GM12892 (cell line): ENCODE results near the gene TMC5. TPM values are rescaled to one million over a fixed set of nuclear protein-coding genes. Genes with fewer than 3 reads are reported as not detected.
"Not testable (repeated sequence)": the region's sequence is repeated elsewhere in the genome, so short reads cannot be mapped to it uniquely, and the experiment has no call there.

Source experiments
- DNase-seq: peaks from one replicate; pipeline ENCODE4 v3.0.0; 2011; ENCODE audit not compliant: insufficient read length
- FAIRE-seq: peaks from 2 replicates; lab custom pipeline; 2011; peaks lifted over from hg19 to GRCh38; lab: Jason Lieb, UNC
- POLR2A ChIP-seq: IDR thresholded peaks from 2 replicates; pipeline ENCODE4 v1.6.1; 2011; ENCODE audit warnings: low read depth, low read length, control low read depth
- POLR2AphosphoS5 ChIP-seq: IDR thresholded peaks from 2 replicates; pipeline ENCODE4 v1.6.1; 2011; ENCODE audit warnings: low read depth, low read length, control low read depth
- TAF1 ChIP-seq: IDR thresholded peaks from 2 replicates; pipeline ENCODE4 v1.6.1; 2011; ENCODE audit warnings: low read depth, mild to moderate bottlenecking, control low read depth, low read length, borderline replicate concordance
- polyA plus RNA-seq: library from polyadenylated mRNA; unstranded; fragments of >200 nt; gene quantifications from one replicate; pipeline ENCODE4 v1.2.1, GENCODE V29; 2012; ENCODE audit warnings: missing spikeins, inconsistent platforms; ENCODE audit not compliant: missing spikeins

The TMC5 gene, protein sequence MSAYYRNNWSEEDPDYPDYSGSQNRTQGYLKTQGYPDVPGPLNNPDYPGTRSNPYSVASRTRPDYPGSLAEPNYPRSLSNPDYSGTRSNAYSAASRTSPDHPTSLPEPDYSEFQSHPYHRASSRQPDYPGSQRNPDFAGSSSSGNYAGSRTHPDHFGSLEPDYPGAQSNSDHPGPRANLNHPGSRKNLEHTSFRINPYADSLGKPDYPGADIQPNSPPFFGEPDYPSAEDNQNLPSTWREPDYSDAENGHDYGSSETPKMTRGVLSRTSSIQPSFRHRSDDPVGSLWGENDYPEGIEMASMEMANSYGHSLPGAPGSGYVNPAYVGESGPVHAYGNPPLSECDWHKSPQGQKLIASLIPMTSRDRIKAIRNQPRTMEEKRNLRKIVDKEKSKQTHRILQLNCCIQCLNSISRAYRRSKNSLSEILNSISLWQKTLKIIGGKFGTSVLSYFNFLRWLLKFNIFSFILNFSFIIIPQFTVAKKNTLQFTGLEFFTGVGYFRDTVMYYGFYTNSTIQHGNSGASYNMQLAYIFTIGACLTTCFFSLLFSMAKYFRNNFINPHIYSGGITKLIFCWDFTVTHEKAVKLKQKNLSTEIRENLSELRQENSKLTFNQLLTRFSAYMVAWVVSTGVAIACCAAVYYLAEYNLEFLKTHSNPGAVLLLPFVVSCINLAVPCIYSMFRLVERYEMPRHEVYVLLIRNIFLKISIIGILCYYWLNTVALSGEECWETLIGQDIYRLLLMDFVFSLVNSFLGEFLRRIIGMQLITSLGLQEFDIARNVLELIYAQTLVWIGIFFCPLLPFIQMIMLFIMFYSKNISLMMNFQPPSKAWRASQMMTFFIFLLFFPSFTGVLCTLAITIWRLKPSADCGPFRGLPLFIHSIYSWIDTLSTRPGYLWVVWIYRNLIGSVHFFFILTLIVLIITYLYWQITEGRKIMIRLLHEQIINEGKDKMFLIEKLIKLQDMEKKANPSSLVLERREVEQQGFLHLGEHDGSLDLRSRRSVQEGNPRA
- polyA plus RNA-seq, result not detected

DNA sequence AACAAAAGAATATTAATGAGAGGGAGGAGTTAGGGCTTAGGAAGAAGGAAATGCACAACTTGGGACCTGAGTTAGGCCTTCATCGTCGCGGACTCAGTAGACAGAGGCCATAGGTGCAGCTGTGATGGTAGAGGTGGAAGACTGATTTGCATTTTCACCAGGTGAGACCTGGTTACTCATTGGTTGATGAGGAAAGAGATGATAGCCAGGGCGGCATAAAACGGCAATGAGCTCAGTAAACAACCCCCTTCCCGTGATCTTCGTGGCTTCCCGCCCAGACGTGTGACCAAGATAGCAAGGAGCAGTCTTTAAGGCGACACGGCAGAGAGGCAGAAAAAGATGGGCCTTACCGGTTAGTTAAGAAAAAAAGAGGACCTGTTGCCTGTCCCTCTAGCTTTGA, at the start of gene TMC5:
Gene TMC5, plus strand, starts transcription at position 244 of the 400 bp plus-strand sequence. CDS start 22,156 bp downstream, outside the sequence.
- DNase-seq (no peak), FAIRE-seq (no peak)
- TF ChIP-seq TAF1 (no peak), POLR2A (no peak), POLR2AphosphoS5 (no peak)

DNA sequence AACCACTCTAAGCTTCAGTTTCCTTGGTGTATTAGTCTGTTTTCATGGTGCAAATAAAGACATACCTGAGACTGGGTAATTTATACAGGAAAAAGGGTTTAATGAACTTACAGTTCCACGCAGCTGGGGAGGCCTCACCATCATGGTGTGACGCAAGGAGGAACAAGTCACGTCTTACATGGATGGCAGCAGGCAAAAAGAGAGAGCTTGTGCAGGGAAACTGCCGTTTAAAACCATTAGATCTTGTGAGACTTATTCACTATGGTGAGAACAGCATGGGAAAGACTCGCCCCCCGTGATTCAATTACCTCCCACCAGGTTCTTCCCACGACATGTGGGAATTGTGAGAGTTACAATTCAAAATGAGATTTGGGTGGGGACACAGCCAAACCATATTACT, 45.1 kb upstream of the TMC5 start:
- FAIRE-seq, DNase-seq: not testable (repeated sequence)

DNA sequence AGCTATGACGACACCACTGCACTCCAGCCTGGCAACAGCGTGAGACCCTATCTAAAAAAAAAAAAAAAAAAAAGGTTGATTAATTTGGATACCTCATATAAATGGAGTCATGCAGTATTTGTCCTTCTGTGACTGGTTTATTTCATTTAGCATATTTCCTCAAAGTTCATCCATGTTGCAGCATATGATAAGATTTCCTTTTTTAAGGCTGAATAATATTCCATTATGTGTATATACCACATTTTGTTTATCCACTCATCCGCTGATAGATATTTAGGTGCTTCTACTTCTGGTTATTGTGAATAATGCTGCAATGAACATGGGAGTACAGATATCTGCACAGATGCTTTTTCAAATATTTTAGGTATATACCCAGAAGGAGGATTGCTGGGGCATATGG, 43.3 kb upstream of the TMC5 start:
- DNase-seq (no peak), FAIRE-seq (no peak)
- TF ChIP-seq POLR2A (no peak), POLR2AphosphoS5 (no peak), TAF1 (no peak)

DNA sequence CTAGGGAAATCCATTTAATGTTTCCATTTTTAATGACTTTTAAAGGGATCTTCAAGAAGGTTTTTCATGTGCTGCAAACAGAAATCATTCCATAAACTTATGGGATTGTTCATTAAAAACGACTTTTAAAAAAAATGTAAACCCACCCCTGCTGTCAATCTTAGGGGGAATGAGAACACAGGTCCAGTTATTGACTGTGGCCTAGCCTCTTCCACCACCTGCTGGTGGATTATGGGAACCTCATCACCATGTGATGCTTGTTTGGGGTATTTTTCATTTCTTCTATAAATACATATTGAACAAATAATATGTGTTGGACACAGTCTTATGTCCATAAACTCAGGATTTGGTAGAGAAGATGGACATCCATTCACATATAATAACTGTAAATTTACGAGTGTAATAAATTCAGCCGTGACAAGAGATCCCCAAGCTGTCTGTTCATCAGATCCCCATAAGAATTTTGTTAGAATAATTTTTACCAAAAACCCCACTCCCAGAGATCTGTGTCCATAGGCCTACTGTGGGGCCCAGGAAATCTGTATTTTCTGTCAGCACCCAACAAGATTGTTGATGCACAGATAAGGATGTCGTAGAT, 42.0 kb upstream of the TMC5 start:
- FAIRE-seq (peak; percentile 57), DNase-seq (no peak)
- TF ChIP-seq TAF1, result no peak
- TF ChIP-seq POLR2A, result no peak
- no peak for TF ChIP-seq POLR2AphosphoS5

DNA sequence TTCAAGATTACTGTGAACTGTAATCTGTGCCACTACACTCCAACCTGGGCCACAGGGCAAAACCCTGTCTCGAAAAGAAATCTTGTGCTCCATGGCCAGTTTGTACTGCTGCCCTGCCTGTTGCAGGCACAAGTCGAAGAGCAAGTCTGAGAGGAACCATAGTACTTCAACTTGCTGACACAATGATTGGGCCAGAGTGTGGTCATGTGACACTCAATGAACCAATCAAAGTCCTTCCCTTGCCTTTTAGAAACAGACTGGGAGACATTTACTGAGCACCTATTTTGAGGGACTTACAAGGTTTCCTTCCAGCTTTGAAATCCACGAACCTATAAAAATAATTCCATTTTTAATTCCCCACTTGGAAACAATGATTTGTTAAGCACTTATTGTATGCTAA, 39.8 kb upstream of the TMC5 start:
- FAIRE-seq (no peak), DNase-seq (no peak)
- no peak for TF ChIP-seq POLR2A
- no peak for TF ChIP-seq POLR2AphosphoS5
- TF ChIP-seq TAF1, result no peak

DNA sequence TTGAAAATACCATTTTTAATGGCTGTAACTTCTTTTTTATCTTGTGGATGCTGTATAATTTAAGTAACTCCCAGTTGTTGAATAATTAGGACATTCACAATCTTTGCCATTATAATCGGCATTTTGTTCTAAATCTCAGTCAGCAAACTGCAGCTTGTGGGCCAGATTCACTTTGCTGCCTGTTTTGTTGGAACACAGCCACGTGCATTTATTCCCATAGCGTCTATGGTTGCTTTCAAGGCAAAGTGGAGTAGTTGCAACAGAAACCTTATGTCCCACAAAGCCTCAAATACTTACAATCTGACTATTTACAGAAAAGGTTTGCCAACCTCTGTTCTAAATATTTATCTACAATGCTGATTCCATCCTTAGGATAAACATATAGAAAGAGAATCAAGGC, 39.2 kb upstream of the TMC5 start:
- TF ChIP-seq POLR2A (no peak), TAF1 (no peak), POLR2AphosphoS5 (no peak)
- DNase-seq (no peak), FAIRE-seq (no peak)

DNA sequence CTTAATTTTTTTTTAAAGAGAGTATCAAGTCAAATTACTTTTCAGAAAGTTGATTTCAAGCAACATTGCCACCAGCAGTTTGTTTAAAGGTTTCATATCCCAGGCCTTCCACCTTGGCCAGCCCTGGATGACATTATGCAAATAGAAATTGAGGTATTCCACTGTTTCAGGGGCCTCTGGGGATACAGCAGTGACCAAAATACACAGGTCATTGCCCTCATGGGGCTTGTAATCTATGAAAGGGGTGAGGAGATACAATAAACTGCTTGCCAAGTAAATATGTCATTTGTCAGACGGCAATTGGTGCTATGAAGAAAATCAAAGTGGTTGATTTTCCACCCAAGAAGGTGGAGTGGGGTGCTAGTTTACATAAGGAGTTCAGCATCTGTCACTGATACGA, 37.8 kb upstream of the TMC5 start:
- no peak for DNase-seq
- FAIRE-seq, result no peak

DNA sequence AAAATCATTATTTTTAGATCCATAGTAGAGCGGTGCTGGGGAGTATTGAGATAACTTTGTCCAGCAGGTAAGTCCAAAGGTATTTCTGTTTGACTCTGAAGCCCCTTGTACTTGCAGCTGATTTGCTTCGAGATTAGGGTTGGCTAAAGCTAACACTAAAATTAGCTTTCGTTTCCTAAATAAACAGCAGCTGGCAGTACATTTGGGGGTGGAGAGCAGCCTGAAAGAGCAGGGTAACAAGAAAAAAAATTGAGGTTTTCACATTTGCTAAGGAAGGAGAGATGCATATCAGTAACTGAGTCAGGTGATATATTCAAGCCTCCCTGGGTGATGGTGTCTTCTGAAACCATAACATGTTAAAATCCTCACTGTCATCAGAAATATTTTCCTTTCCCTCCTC, 37.4 kb upstream of the TMC5 start:
- FAIRE-seq (no peak), DNase-seq (no peak)
- TF ChIP-seq TAF1 (no peak), POLR2A (no peak), POLR2AphosphoS5 (no peak)

More for the DNA sequence above, 37.8 kb upstream of the TMC5 start:
- no peak for TF ChIP-seq POLR2AphosphoS5
- no peak for TF ChIP-seq TAF1
- TF ChIP-seq POLR2A, result no peak

DNA sequence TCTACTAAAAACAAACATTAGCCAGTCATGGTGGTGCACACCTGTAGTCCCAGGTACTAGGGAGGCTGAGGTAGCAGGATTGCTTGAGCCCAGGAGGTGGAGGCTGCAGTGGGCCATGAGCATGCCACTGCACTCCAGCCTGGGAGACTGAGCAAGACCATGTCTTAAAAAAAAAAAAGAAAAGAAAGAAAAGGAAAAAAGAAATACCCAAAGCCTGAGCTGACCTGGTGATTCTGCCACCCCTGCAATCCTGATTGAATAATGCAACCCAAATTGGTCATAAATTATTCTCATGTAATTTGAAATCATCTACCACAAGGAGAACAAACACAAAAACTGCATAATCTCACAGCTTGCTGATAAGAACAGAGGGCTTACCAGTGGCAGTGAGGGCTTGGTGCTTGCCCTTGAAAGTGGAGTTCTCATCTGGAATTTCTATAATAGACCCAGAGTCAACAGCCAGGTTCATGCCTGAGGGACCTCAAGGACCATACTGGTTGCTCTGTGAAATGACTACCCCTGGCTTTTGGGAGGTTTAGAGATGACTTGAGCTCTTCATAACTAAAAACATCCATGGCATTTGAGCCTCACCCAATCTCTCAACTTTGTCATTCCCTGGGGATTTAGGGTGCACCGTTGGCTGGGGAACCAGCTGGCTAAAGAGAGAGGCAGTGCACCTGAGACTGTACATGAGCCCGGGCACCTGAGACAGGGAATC, 35.4 kb upstream of the TMC5 start:
- TF ChIP-seq POLR2A, result no peak
- FAIRE-seq, result no peak
- DNase-seq, result no peak

DNA sequence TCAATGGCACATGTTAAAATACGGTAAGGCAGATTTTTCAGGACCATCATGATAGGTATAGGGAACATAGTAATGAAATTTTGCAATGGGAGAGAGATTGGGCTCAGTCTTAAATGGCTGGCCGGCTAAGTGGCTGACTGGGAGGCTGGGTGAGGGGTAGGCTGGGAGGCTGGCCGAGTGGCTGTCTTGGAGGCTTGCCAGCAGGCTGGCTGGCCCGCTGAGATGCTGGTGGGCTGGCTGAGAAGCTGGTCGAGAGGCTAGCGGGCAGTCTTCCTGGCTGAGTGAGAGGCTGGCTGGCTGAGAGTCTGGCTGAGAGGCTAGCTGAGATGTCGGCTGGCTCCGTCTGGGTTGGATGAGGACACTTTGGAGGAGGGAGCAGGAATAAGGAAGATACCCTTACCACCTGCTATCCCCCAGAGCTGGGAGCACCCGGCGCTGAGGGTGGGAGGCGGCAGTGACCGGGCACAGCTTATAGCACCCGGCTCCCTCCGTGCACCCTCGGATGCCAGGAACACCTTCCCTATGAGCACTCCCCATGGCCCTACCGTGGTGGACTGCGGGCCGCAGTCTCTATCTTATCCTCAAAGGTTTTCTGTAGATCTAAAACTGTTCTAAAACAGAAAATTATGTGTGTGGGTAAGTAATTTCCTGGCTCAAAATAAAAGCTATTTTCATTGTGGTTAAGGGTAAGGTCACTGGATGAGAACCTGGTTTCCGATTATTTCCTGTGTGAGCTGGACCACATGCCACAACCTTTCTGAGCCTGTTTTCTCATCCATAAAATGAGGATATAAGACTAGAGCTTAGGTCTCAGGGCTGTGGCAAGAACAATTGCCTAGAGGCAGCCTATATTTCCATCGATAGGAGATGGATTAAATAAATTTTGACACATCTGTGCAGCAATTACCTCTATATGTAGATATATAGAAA, 34.5 kb upstream of the TMC5 start:
- DNase-seq (no peak), FAIRE-seq (no peak)
- TF ChIP-seq POLR2AphosphoS5 (no peak), POLR2A (no peak), TAF1 (no peak)
